Neural crest cell (in vitro differentiated cells): ENCODE measurements around the gene CLCN7. TPM values are rescaled to one million over a fixed set of nuclear protein-coding genes. Genes with fewer than 3 reads are reported as not detected.

Experiments used
- DNase-seq: peaks from one replicate; pipeline ENCODE4 v3.0.0; 2021; ENCODE audit warnings: low read depth, mixed read lengths, low spot score
- H3K27ac Mint-ChIP-seq: one replicate; pipeline ENCODE4 v1.8.0; 2021; ENCODE audit warnings: mild to moderate bottlenecking, mixed read lengths; ENCODE audit not compliant: unreplicated experiment
- H3K27me3 Mint-ChIP-seq: 2 replicates; pipeline ENCODE4 v1.8.0; 2021; ENCODE audit warnings: low read depth, mild to moderate bottlenecking, mixed read lengths
- H3K36me3 Mint-ChIP-seq: 2 replicates; pipeline ENCODE4 v1.8.0; 2021; ENCODE audit warnings: low read depth, mild to moderate bottlenecking, mixed read lengths
- H3K4me1 Mint-ChIP-seq: 2 replicates; pipeline ENCODE4 v1.8.0; 2021; ENCODE audit warnings: mixed read lengths
- H3K4me3 Mint-ChIP-seq: one replicate; pipeline ENCODE4 v1.8.0; 2021; ENCODE audit warnings: mild to moderate bottlenecking, mixed read lengths
- H3K9me3 Mint-ChIP-seq: 2 replicates; pipeline ENCODE4 v1.8.0; 2021; ENCODE audit warnings: mixed read lengths
- CTCF ChIP-seq: fragments of 200-600 bp; sonication (generic); conservative IDR thresholded peaks from 2 replicates; pipeline ENCODE4 v1.5.0; 2021; ENCODE audit warnings: antibody characterized with exemption, mild to moderate bottlenecking
- total RNA-seq: library from RNA; stranded (reverse); gene quantifications from 2 replicates; pipeline ENCODE4 v1.2.1, GENCODE V29; 2021

The CLCN7 gene
- total RNA-seq, 1 donor from 2014 or later: 82.4 TPM

DNA sequence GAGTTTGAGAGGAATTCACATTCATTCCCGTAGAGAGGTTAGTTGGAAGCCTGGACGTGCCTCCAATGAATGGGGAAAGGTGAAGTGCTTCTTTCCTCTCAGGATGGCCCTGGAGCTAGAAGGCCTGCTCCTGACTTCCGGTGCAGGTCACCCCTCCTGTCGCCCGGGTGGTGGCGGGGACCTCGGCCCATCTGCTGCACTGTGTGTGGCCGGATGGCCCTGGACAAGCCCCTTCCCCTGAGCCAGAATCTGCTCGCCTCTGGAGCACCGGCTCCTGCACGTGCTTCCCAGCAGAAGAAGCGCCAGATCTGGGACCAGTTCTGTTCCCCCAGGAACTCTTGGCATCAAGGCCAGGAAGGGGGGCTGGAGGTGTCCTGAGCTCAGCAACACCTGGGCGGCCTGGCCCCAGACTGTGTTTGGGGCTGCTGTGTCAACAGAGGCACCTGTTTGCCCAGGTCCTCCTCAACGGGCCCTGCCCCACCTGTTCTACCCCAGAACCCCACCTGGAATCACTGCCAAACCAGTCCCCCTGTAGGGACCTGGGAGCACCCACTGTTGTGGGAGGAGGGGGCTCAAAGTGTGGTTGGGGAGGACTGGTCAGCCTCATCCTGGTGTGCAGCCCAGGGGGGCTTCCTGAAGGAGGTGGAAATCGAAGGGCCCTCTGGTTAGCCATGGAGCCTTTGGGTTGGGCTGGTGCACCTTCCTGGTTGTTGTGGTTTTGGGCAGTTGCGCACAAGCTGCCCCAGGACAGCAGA, 49.0 kb downstream of the CLCN7 start:
- H3K4me1 Mint-ChIP-seq: peaks cover 5% of the 10 kb centered on the region
- no peaks in the 10 kb centered on the region for H3K9me3 Mint-ChIP-seq
- H3K27me3 Mint-ChIP-seq: no peaks in the 10 kb centered on the region
- H3K27ac Mint-ChIP-seq: no peak overlapping the region
- no peak for DNase-seq
- TF ChIP-seq CTCF: no peak
- H3K4me3 Mint-ChIP-seq: no peak overlapping the region
- peaks cover under 1% of the 10 kb centered on the region for H3K36me3 Mint-ChIP-seq

- Mint-ChIP-seq H3K9me3 (no peaks in the 10 kb centered on the region), H3K36me3 (peaks cover 4% of the 10 kb centered on the region), H3K27ac (no peak overlapping the region), H3K4me1 (peaks cover 9% of the 10 kb centered on the region), H3K4me3 (peak overlapping the region; percentile 56), H3K27me3 (no peaks in the 10 kb centered on the region)
- TF ChIP-seq CTCF: no peak
- DNase-seq: no peak
These were observed 50.8 kb downstream of the CLCN7 start for GRCh38 chr16:1424028-1424427.

DNA sequence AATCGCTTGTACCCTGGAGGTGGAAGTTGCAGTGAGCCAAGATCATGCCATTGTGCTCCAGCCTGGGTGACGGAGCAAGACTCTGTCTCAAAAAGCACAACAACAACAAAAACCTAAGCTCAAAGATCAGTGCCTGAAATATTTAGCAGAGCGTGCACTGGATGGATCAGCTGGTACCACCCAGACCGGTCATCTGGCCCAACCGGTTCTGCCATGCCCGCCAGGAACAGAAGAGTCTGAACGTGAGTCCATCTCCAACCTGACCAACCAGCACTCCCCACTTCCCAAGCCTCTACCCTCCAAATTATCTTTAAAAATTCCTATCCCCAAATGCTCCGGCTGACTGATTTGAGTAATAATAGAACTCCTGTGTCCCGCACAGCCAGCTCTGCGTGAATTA, 52.8 kb downstream of the CLCN7 start:
- peaks cover 9% of the 10 kb centered on the region for H3K4me1 Mint-ChIP-seq
- no peak for TF ChIP-seq CTCF
- H3K27ac Mint-ChIP-seq: peak overlapping the region; percentile 89

GRCh38 chr16:1420111-1420539, 54.7 kb downstream of the CLCN7 start:
- H3K36me3 Mint-ChIP-seq: peaks cover 4% of the 10 kb centered on the region

More for the DNA sequence above, 52.8 kb downstream of the CLCN7 start:
- H3K36me3 Mint-ChIP-seq: peaks cover 4% of the 10 kb centered on the region
- no peaks in the 10 kb centered on the region for H3K9me3 Mint-ChIP-seq
- H3K27me3 Mint-ChIP-seq: no peaks in the 10 kb centered on the region
- no peak for DNase-seq
- peak overlapping the region; percentile 83 for H3K4me3 Mint-ChIP-seq

DNA sequence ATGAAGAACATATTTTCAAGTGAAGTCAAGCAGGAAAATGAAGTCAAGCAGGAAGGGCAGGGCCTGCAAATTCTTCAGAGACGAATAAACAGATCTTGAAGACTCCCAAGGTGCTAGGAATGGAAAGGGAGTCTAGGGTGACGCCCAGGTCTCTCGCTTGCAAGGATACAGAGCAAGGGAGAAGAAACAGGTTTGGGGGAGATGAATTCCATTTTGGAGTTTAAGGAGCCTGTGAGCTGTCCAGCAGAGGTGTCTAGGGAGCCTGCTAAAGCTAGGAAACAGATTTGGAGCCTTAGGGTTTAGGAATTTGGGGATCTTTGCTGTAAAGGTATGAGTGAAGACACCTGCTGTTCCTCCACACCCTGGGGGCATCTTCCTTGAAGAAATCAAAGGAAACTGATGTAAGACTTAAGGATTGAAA, 58.3 kb downstream of the CLCN7 start:
- Mint-ChIP-seq H3K27me3 (no peaks in the 10 kb centered on the region), H3K9me3 (no peaks in the 10 kb centered on the region), H3K27ac (no peak overlapping the region), H3K4me3 (peak overlapping the region; percentile 80), H3K36me3 (peaks cover 4% of the 10 kb centered on the region), H3K4me1 (peaks cover 17% of the 10 kb centered on the region)
- TF ChIP-seq CTCF: no peak
- no peak for DNase-seq

More at GRCh38 chr16:1420111-1420539, 54.7 kb downstream of the CLCN7 start:
- Mint-ChIP-seq H3K9me3 (no peaks in the 10 kb centered on the region), H3K27me3 (no peaks in the 10 kb centered on the region), H3K4me3 (peak overlapping the region; percentile 99), H3K4me1 (peaks cover 14% of the 10 kb centered on the region), H3K27ac (peak overlapping the region; percentile 75)
- TF ChIP-seq CTCF: no peak
- no peak for DNase-seq
